H1 (cell line): Measurements from ENCODE around the gene BCL2L14. TPM values are rescaled to one million over a fixed set of nuclear protein-coding genes. Genes with fewer than 3 reads are reported as not detected.

Experiments
- CHD2 ChIP-seq: IDR thresholded peaks from 2 replicates; pipeline ENCODE4 v1.6.1; 2012; ENCODE audit warnings: low read length, improper control_type of control experiment
- EGR1 ChIP-seq: IDR thresholded peaks from 2 replicates; pipeline ENCODE4 v1.6.1; 2011; ENCODE audit warnings: low read depth, low read length, borderline replicate concordance
- EZH2 ChIP-seq: fragments of 200-600 bp; sonication (generic); IDR thresholded peaks from 2 replicates; pipeline ENCODE4 v1.7.1; 2012; ENCODE audit warnings: low read depth, mild to moderate bottlenecking, moderate library complexity, low read length, inconsistent platforms; ENCODE audit not compliant: severe bottlenecking
- GABPA ChIP-seq: IDR thresholded peaks from 2 replicates; pipeline ENCODE4 v1.6.1; 2011; ENCODE audit warnings: mild to moderate bottlenecking, low read length, moderate library complexity, borderline replicate concordance; ENCODE audit not compliant: insufficient read depth
- RNF2 ChIP-seq: fragments of 200-900, 300-1000 bp; sonication (generic); IDR thresholded peaks from 2 replicates; pipeline ENCODE4 v1.7.1; 2016; ENCODE audit warnings: borderline replicate concordance, low read depth, mild to moderate bottlenecking, antibody characterized with exemption, low read length; ENCODE audit not compliant: poor library complexity, severe bottlenecking; ENCODE audit errors: missing control alignments
- RXRA ChIP-seq: IDR thresholded peaks from 2 replicates; pipeline ENCODE4 v1.6.1; 2011; ENCODE audit warnings: low read depth, mild to moderate bottlenecking, low read length, moderate library complexity; ENCODE audit not compliant: insufficient read depth
- polyA plus RNA-seq, 7 experiments: library from polyadenylated mRNA; depleted of rRNA in 3 of 7; stranded (reverse) in 5 of 7; unstranded in 2 of 7; fragments of >200 nt in 5 of 7; fragments of 200-250 nt in 2 of 7; gene quantifications; 1 replicate in 5 of 7; 2 replicates in 1 of 7; 4 replicates in 1 of 7; pipeline versions ENCODE4 v1.2.1 to v1.2.3, GENCODE V29; 2011 to 2013; ENCODE audit warnings: missing spikeins in 2 of 7, mixed read lengths in 2 of 7
- total RNA-seq: library from RNA; stranded (reverse); fragmentation: NEBNext Ultra II Directional; extraction: Animal tissue kit (Norgen Biotek cat#: 25700); gene quantifications from 2 replicates; pipeline ENCODE4 v1.2.1, GENCODE V29; 2021

The BCL2L14 gene
- total and polyA plus RNA-seq, 2 of the 8 experiments (the other 6 are each of a cell fraction or from before 2014, with no cell fraction given) = 0.80 to 2.4 TPM

DNA sequence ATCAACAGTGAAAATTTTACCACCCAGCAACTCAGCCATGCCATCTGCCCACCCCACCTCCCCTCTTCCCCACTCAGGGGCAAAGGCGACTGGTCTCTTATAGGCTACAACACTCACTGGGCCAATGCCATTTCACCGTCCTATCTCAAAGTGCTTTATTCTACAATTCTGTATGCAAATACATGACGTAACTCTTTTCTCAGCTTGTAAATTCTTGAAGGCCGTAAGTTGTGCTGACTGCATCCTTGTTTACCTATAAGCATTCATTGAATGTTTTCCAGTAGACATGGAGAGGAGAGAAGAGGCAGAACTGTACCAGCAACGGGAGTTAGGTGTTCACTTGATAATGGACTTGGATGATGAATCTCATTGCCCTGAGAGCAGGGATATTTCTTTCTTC lies 15.6 kb downstream of the BCL2L14 start (continued):
- TF ChIP-seq EZH2 (no peak), GABPA (no peak), RXRA (no peak), EGR1 (no peak), RNF2 (no peak), CHD2 (no peak)
